H9 (cell line): Measurements from ENCODE around the gene FUT2. TPM values are rescaled to one million over a fixed set of nuclear protein-coding genes. Genes with fewer than 3 reads are reported as not detected.
A peak's percentile ranks its signal among the peaks of the same experiment; 100 is the strongest.

Source experiments
- DNase-seq: peaks from one replicate; pipeline ENCODE4 v3.0.0-alpha.2; 2017
- H2AFZ ChIP-seq: one replicate; pipeline ENCODE4 v1.6.1; 2013; ENCODE audit warnings: mild to moderate bottlenecking, low read length, control low read depth, moderate library complexity
- H2AK5ac ChIP-seq: 2 replicates; pipeline ENCODE4 v1.6.1; 2013; ENCODE audit warnings: low read length, control low read depth, mixed read lengths; ENCODE audit not compliant: insufficient read length
- H2BK120ac ChIP-seq: one replicate; pipeline ENCODE4 v1.6.1; 2013; ENCODE audit warnings: low read depth, mild to moderate bottlenecking, low read length, control low read depth, inconsistent platforms; ENCODE audit not compliant: poor library complexity, severe bottlenecking
- H2BK12ac ChIP-seq: 2 replicates; pipeline ENCODE4 v1.6.1; 2013; ENCODE audit warnings: low read length, control low read depth, mixed read lengths, low read depth; ENCODE audit not compliant: insufficient read length
- H2BK15ac ChIP-seq: 2 replicates; pipeline ENCODE4 v1.6.1; 2013; ENCODE audit warnings: low read depth, low read length, control low read depth
- H2BK20ac ChIP-seq: one replicate; pipeline ENCODE4 v1.6.1; 2013; ENCODE audit warnings: low read depth, mild to moderate bottlenecking, low read length, control low read depth, inconsistent platforms; ENCODE audit not compliant: poor library complexity, severe bottlenecking
- H2BK5ac ChIP-seq: 2 replicates; pipeline ENCODE4 v1.6.1; 2013; ENCODE audit warnings: low read length, control low read depth, mixed read lengths; ENCODE audit not compliant: insufficient read length
- H3K14ac ChIP-seq: 2 replicates; pipeline ENCODE4 v1.6.1; 2013; ENCODE audit warnings: low read length, control low read depth; ENCODE audit not compliant: insufficient read depth
- H3K18ac ChIP-seq: 2 replicates; pipeline ENCODE4 v1.6.1; 2013; ENCODE audit warnings: low read depth, mild to moderate bottlenecking, mixed read lengths, low read length, control low read depth; ENCODE audit not compliant: insufficient read length
- H3K23ac ChIP-seq: 2 replicates; pipeline ENCODE4 v1.6.1; 2013; ENCODE audit warnings: low read length, control low read depth, mixed read lengths, low read depth; ENCODE audit not compliant: insufficient read length
- H3K23me2 ChIP-seq: 2 replicates; pipeline ENCODE4 v1.6.1; 2013; ENCODE audit warnings: low read depth, mild to moderate bottlenecking, mixed read lengths, low read length, control low read depth; ENCODE audit not compliant: insufficient read length, poor library complexity, severe bottlenecking
- H3K27ac ChIP-seq: 2 replicates; pipeline ENCODE4 v1.5.1; 2013; ENCODE audit warnings: low read length, control low read depth, mixed read lengths, low read depth; ENCODE audit not compliant: insufficient read length
- H3K27me3 ChIP-seq: 2 replicates; pipeline ENCODE4 v1.6.1; 2013; ENCODE audit warnings: low read length, control low read depth, inconsistent platforms; ENCODE audit not compliant: insufficient read depth
- H3K4ac ChIP-seq: 2 replicates; pipeline ENCODE4 v1.6.1; 2013; ENCODE audit warnings: low read depth, mild to moderate bottlenecking, control low read depth, inconsistent platforms, low read length, moderate library complexity
- H3K4me1 ChIP-seq: 2 replicates; pipeline ENCODE4 v1.6.1; 2013; ENCODE audit warnings: low read length, control low read depth, inconsistent platforms; ENCODE audit not compliant: insufficient read depth
- H3K4me2 ChIP-seq: 2 replicates; pipeline ENCODE4 v1.6.1; 2013; ENCODE audit warnings: low read length, control low read depth, mixed read lengths; ENCODE audit not compliant: insufficient read length, insufficient read depth
- H3K56ac ChIP-seq: 2 replicates; pipeline ENCODE4 v1.6.1; 2013; ENCODE audit warnings: low read depth, mild to moderate bottlenecking, mixed read lengths, low read length, control low read depth; ENCODE audit not compliant: insufficient read length
- H3K79me1 ChIP-seq: 2 replicates; pipeline ENCODE4 v1.6.1; 2013; ENCODE audit warnings: low read depth, mild to moderate bottlenecking, moderate library complexity, low read length, control low read depth, inconsistent platforms; ENCODE audit not compliant: insufficient read depth, poor library complexity, severe bottlenecking
- H3K79me2 ChIP-seq: 2 replicates; pipeline ENCODE4 v1.6.1; 2013; ENCODE audit warnings: low read length, control low read depth, inconsistent platforms; ENCODE audit not compliant: insufficient read depth
- H3K9ac ChIP-seq: 2 replicates; pipeline ENCODE4 v1.6.1; 2013; ENCODE audit warnings: low read length, control low read depth, mixed read lengths; ENCODE audit not compliant: insufficient read length; ENCODE audit errors: extremely low read depth
- H3K9me3 ChIP-seq: one replicate; pipeline ENCODE4 v1.6.1; 2013; ENCODE audit warnings: low read depth, low read length, inconsistent platforms; ENCODE audit not compliant: control insufficient read depth
- H3T11ph ChIP-seq: one replicate; pipeline ENCODE4 v1.6.1; 2013; ENCODE audit warnings: mild to moderate bottlenecking, low read length, control low read depth, inconsistent platforms
- H4K20me1 ChIP-seq: one replicate; pipeline ENCODE4 v1.6.1; 2013; ENCODE audit not compliant: control insufficient read depth, insufficient read length, insufficient read depth
- H4K5ac ChIP-seq: 2 replicates; pipeline ENCODE4 v1.6.1; 2013; ENCODE audit warnings: low read depth, mild to moderate bottlenecking, mixed read lengths, low read length, control low read depth; ENCODE audit not compliant: insufficient read length
- H4K8ac ChIP-seq: replicated peaks from 2 replicates; pipeline ENCODE4 v1.6.1; 2013; ENCODE audit warnings: low read length, control low read depth, mixed read lengths, low read depth; ENCODE audit not compliant: insufficient read length
- H4K91ac ChIP-seq: 2 replicates; pipeline ENCODE4 v1.6.1; 2013; ENCODE audit warnings: low read depth, mild to moderate bottlenecking, moderate library complexity, mixed read lengths, low read length, control low read depth; ENCODE audit not compliant: insufficient read length
- H3K27ac Mint-ChIP-seq, 3 experiments: 2 replicates in 2 of 3; 3 replicates in 1 of 3; pipeline ENCODE4 v1.8.0; 2020 to 2021; ENCODE audit warnings: mixed read lengths in 3 of 3, mild to moderate bottlenecking in 1 of 3, moderate library complexity in 1 of 3
- H3K27me3 Mint-ChIP-seq: 2 replicates; pipeline ENCODE4 v1.8.0; 2021; ENCODE audit warnings: low read depth, mild to moderate bottlenecking, moderate library complexity, mixed read lengths
- H3K36me3 Mint-ChIP-seq, 3 experiments: 2 replicates in 2 of 3; 3 replicates in 1 of 3; pipeline ENCODE4 v1.8.0; 2020 to 2021; ENCODE audit warnings: low read depth in 3 of 3, mixed read lengths in 3 of 3; ENCODE audit not compliant: insufficient read depth in 1 of 3
- H3K4me1 Mint-ChIP-seq, 2 experiments: 2 replicates each; pipeline ENCODE4 v1.8.0; 2020; ENCODE audit warnings: mixed read lengths in 2 of 2
- H3K4me3 Mint-ChIP-seq, 2 experiments: 2 replicates in 1 of 2; 3 replicates in 1 of 2; pipeline ENCODE4 v1.8.0; 2020 to 2021; ENCODE audit warnings: mild to moderate bottlenecking in 2 of 2, mixed read lengths in 2 of 2, moderate library complexity in 1 of 2
- H3K9me3 Mint-ChIP-seq, 2 experiments: 2 replicates in 1 of 2; 3 replicates in 1 of 2; pipeline ENCODE4 v1.8.0; 2020; ENCODE audit warnings: mild to moderate bottlenecking in 2 of 2, mixed read lengths in 2 of 2, moderate library complexity in 1 of 2
- CTCF ChIP-seq: fragments of 200-600 bp; sonication (generic); conservative IDR thresholded peaks from 3 replicates; pipeline ENCODE4 v1.8.0; 2021; ENCODE audit warnings: antibody characterized with exemption, mild to moderate bottlenecking
- WGBS: extraction: QIAGEN DNeasy Blood & Tissue Kit; methylation state at CpG from one replicate; pipeline ENCODE4 v1.1.7; 2013; ENCODE audit warnings: missing lambda C conversion rate, low lambda C conversion rate, mixed read lengths; ENCODE audit not compliant: insufficient read length; ENCODE audit errors: extremely low coverage; 5-methylcytosine and 5-hydroxymethylcytosine counted together
- total RNA-seq: library from RNA; stranded (reverse); gene quantifications from 2 replicates; pipeline ENCODE4 v1.2.1, GENCODE V29; 2021

FUT2 gene
- total RNA-seq, 1 experiment from 2014 or later = 11.4 TPM

- Histone ChIP-seq H4K5ac (no peak overlapping the region), H4K20me1 (no peaks in the 10 kb centered on the region), H3K27me3 (no peaks in the 10 kb centered on the region), H2BK15ac (no peak overlapping the region), H3K4me2 (no peak overlapping the region), H4K91ac (no peak overlapping the region), H3K9me3 (no peaks in the 10 kb centered on the region), H3K56ac (no peak overlapping the region), H2AFZ (no peak overlapping the region), H2BK20ac (no peak overlapping the region), H3K79me2 (no peaks in the 10 kb centered on the region), H2BK120ac (no peak overlapping the region), H2BK5ac (no peak overlapping the region), H3K23me2 (peaks cover 8% of the 10 kb centered on the region), H2AK5ac (no peak overlapping the region), H2BK12ac (no peak overlapping the region), H3T11ph (no peak overlapping the region), H3K4me1 (no peaks in the 10 kb centered on the region; the same call in 1 of the 2 replicates), H4K8ac (no peak overlapping the region), H3K23ac (no peak overlapping the region), H3K4ac (no peak overlapping the region), H3K9ac (no peak overlapping the region), H3K14ac (peak overlapping the region; percentile 19), H3K79me1 (no peaks in the 10 kb centered on the region), H3K18ac (no peak overlapping the region), H3K27ac (no peak overlapping the region)
- peak; percentile 33 for DNase-seq
- WGBS = no CpG with 5 or more reads among the region's 15 CpGs
- peak overlapping the region in 1 of 2 experiments; percentile 47; a peak in 3 of 5 replicates for H3K4me3 Mint-ChIP-seq
- H3K9me3 Mint-ChIP-seq = no peaks in the 10 kb centered on the region
- peak overlapping the region in 1 of 3 experiments; percentile 81; a peak in 2 of 7 replicates for H3K27ac Mint-ChIP-seq
- no peak for TF ChIP-seq CTCF
- H3K4me1 Mint-ChIP-seq = peaks cover 32 to 46% of the 10 kb centered on the region in 2 experiments
- H3K27me3 Mint-ChIP-seq = no peaks in the 10 kb centered on the region; the same call in 1 of the 2 replicates
- H3K36me3 Mint-ChIP-seq = no peaks in the 10 kb centered on the region
Measured at GRCh38 chr19:48718711-48719231, 23.0 kb downstream of the FUT2 start.
